KMS-11 (cell line): ENCODE measurements around the gene VASN.

Experiments
- H2AFZ ChIP-seq: fragments of 200-600 bp; sonication (generic); 2 replicates; pipeline ENCODE4 v1.6.1; 2016; ENCODE audit warnings: antibody characterized with exemption, mixed run types, low read depth
- H3K27ac ChIP-seq: fragments of 200-600 bp; sonication (generic); 2 replicates; pipeline ENCODE4 v1.6.1; 2016; ENCODE audit warnings: mild to moderate bottlenecking, mixed run types
- H3K27me3 ChIP-seq: fragments of 200-600 bp; sonication (generic); 2 replicates; pipeline ENCODE4 v1.6.1; 2017; ENCODE audit warnings: mild to moderate bottlenecking, low read depth, mixed run types, moderate library complexity; ENCODE audit not compliant: insufficient read depth
- H3K36me3 ChIP-seq: fragments of 200-600 bp; sonication (generic); 2 replicates; pipeline ENCODE4 v1.6.1; 2017; ENCODE audit warnings: mild to moderate bottlenecking, mixed run types; ENCODE audit not compliant: insufficient read depth
- H3K4me1 ChIP-seq: fragments of 200-600 bp; sonication (generic); 2 replicates; pipeline ENCODE4 v1.6.1; 2016; ENCODE audit warnings: mild to moderate bottlenecking, low read depth, mixed run types; ENCODE audit not compliant: poor library complexity, severe bottlenecking
- H3K4me2 ChIP-seq: fragments of 200-600 bp; sonication (generic); 2 replicates; pipeline ENCODE4 v1.7.0; 2016; ENCODE audit warnings: mild to moderate bottlenecking, mixed run types
- H3K4me3 ChIP-seq: fragments of 200-600 bp; sonication (generic); IDR thresholded peaks from 2 replicates; pipeline ENCODE4 v1.6.1; 2017; ENCODE audit warnings: low read depth, low read length, mixed read lengths; ENCODE audit not compliant: insufficient read depth
- H3K79me2 ChIP-seq: fragments of 200-600 bp; sonication (generic); 2 replicates; pipeline ENCODE4 v1.6.1; 2016; ENCODE audit warnings: low read depth, mixed run types; ENCODE audit not compliant: insufficient read depth
- H3K9ac ChIP-seq: fragments of 200-600 bp; sonication (generic); 2 replicates; pipeline ENCODE4 v1.6.1; 2016; ENCODE audit warnings: mild to moderate bottlenecking, mixed run types
- H4K20me1 ChIP-seq: fragments of 200-600 bp; sonication (generic); 2 replicates; pipeline ENCODE4 v1.6.1; 2016; ENCODE audit warnings: mild to moderate bottlenecking, mixed run types; ENCODE audit not compliant: insufficient read depth
- TF ChIP-seq, protein P1 (sequence below): fragments of 200-600 bp; sonication (generic); conservative IDR thresholded peaks from 2 replicates; pipeline ENCODE4 v1.6.1; 2017; ENCODE audit warnings: low read depth, mild to moderate bottlenecking, antibody characterized with exemption, low read length, moderate library complexity, mixed read lengths

Gene VASN

DNA sequence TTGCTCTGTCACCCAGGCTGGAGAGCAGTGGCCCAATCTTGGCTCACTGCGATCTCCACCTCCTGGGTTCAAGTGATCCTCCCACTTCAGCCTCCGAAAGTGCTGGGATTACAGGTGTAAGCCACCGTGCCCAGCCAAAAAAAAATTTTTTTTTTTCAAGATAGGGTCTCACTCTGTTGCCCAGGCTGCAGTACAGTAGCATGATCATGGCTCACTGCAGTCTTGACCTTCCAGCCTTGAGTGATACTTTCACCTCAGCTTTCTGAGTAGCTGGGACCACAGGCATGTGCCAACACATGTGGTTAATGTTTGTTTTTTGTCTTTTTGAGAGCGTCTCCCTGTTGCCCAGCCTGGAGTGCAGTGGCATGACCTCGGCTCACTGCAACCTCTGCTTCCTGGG lies 18.8 kb upstream of the VASN start:
- Histone ChIP-seq H3K4me2 (no peak overlapping the region), H3K27me3 (no peaks in the 10 kb centered on the region), H3K36me3 (no peaks in the 10 kb centered on the region), H3K4me1 (peaks cover 32% of the 10 kb centered on the region), H3K79me2 (peaks cover 29% of the 10 kb centered on the region), H3K9ac (no peak overlapping the region), H4K20me1 (no peaks in the 10 kb centered on the region; the same call in 1 of the 2 replicates), H2AFZ (no peak overlapping the region), H3K27ac (no peak overlapping the region), H3K4me3 (no peak overlapping the region)
- TF ChIP-seq, protein P1, sequence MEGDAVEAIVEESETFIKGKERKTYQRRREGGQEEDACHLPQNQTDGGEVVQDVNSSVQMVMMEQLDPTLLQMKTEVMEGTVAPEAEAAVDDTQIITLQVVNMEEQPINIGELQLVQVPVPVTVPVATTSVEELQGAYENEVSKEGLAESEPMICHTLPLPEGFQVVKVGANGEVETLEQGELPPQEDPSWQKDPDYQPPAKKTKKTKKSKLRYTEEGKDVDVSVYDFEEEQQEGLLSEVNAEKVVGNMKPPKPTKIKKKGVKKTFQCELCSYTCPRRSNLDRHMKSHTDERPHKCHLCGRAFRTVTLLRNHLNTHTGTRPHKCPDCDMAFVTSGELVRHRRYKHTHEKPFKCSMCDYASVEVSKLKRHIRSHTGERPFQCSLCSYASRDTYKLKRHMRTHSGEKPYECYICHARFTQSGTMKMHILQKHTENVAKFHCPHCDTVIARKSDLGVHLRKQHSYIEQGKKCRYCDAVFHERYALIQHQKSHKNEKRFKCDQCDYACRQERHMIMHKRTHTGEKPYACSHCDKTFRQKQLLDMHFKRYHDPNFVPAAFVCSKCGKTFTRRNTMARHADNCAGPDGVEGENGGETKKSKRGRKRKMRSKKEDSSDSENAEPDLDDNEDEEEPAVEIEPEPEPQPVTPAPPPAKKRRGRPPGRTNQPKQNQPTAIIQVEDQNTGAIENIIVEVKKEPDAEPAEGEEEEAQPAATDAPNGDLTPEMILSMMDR, result no peak

DNA sequence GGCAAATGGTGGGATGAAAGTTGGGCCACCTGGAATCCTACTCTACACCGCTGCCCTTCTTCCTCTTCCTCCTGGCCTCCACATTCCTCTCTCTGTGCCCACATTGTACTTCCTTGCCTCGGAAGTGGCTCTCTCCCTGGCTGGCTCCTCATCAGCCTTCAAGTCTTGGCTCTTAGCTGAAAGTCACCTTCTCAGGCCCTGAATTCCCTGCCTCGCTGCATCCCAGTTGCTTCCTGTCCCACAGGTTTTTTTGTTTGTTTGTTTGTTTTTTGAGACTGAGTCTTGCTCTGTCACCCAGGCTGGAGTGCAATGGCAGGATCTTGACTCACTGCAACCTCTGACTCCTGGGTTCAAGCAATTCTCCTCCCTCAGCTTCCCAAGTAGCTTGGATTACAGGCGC lies 18.0 kb upstream of the VASN start:
- Histone ChIP-seq H3K27ac (no peak overlapping the region), H3K4me3 (no peak overlapping the region), H2AFZ (no peak overlapping the region), H3K4me1 (peaks cover 28% of the 10 kb centered on the region), H3K9ac (no peak overlapping the region), H3K4me2 (no peak overlapping the region), H3K36me3 (no peaks in the 10 kb centered on the region; the same call in 1 of the 2 replicates), H4K20me1 (no peaks in the 10 kb centered on the region; the same call in 1 of the 2 replicates), H3K27me3 (no peaks in the 10 kb centered on the region), H3K79me2 (peaks cover 20% of the 10 kb centered on the region)
- TF ChIP-seq, protein P1, result no peak

DNA sequence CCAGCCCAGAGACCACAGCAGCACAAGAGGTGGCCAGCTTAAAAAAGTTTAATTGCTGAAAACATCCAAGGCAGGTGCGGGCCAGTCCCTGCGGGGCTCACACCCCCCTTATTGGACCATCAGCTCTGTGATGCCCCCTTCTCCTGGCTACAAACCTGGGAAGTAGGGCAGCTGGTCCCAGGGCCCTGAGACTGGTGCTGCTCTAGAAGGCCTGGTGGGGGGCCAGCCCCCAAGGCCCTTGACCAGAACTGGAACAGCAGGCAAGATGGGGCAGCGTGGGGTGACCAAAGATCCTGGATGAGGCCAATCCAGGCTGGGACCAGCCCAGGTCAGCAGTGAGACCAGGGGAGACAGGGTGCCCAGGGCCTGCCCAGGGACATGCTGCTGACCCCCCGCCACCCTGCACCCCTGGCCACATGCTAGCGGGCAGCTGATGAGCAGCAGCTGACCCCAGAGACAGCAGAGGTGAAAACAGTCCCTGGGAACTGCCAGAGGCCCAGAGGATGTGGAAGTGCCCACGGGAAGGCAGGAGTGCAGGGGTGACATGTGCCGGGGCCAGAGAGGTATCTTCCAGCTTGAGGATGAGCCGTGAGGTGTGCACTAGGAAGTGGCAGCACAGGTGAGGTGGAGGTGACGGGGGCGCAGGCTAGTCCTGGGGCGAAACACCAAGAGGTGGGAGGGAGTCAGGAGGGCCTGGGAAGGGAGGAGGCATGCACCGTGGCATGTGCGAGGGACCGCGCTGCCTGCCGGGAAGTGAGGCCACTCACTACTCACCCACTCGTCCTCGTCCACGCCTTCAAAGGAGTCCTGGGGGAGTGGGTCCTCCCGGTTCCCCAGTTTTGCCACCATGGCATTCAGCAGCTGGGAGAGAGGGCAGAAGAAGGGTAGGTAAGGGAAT lies 16.9 kb upstream of the VASN start:
- H4K20me1 ChIP-seq, result no peaks in the 10 kb centered on the region; the same call in 1 of the 2 replicates
- no peak overlapping the region for H3K9ac ChIP-seq
- TF ChIP-seq, protein P1, result no peak
- no peak overlapping the region for H3K4me2 ChIP-seq
- no peak overlapping the region for H2AFZ ChIP-seq
- H3K79me2 ChIP-seq, result peaks cover 12% of the 10 kb centered on the region
- H3K27ac ChIP-seq, result no peak overlapping the region
- H3K27me3 ChIP-seq, result no peaks in the 10 kb centered on the region
- H3K4me1 ChIP-seq, result peaks cover 23% of the 10 kb centered on the region
- H3K4me3 ChIP-seq, result no peak overlapping the region
- no peaks in the 10 kb centered on the region; the same call in 1 of the 2 replicates for H3K36me3 ChIP-seq

DNA sequence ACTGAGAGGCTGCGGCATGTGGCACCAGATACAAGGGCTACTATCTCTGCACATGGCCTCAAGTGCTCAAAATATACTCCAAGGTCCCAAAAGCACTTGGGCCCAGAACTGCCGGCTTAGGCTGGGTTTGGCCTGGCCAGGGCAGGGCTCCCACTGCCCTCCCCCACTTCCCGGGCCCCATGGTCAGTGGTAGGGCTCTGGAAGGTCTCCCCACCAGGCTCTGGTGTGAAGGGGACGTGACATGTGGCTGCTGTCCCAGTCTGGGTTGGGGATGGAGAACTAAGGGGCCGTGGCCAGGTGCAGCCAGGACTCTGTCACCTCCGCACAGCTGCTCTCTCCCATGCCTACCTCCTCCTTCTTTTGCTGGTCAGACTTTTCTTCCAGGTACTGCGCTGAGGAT lies 14.8 kb upstream of the VASN start:
- Histone ChIP-seq H3K27me3 (no peaks in the 10 kb centered on the region), H3K4me3 (no peak overlapping the region), H4K20me1 (no peaks in the 10 kb centered on the region), H3K79me2 (no peaks in the 10 kb centered on the region), H3K9ac (no peak overlapping the region), H3K27ac (no peak overlapping the region), H3K4me2 (no peak overlapping the region), H3K4me1 (peaks cover 13% of the 10 kb centered on the region), H3K36me3 (no peaks in the 10 kb centered on the region; the same call in 1 of the 2 replicates), H2AFZ (no peak overlapping the region)
- TF ChIP-seq, protein P1, result no peak
